Measurements from ENCODE around the gene CLSTN2.

DNA sequence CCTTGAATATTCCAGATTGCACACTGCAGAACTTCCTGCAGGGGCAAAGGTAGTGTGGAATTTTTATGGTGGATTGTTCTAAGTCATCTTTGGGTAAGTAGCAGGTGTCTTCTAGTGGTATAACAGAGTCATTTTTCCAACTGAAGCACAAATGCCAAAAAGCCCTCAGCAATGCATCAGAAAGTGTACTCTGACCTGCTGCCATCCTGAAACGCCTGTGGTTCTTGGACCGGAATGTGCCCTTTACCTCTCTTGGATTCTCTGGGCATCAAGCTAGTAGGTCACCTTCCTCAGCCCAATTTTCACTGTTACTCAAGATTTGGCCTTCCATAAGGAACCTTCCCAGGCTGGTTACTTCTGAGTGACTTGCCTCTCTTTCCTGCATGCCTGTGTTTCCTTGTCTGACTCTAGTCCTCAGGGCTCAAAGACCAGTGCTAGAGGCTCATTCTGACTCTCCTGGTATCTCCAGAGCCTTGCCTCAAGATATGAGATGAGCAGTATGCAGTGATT, 4.8 kb downstream of the CLSTN2 start:
- TF ChIP-seq, protein P1, sequence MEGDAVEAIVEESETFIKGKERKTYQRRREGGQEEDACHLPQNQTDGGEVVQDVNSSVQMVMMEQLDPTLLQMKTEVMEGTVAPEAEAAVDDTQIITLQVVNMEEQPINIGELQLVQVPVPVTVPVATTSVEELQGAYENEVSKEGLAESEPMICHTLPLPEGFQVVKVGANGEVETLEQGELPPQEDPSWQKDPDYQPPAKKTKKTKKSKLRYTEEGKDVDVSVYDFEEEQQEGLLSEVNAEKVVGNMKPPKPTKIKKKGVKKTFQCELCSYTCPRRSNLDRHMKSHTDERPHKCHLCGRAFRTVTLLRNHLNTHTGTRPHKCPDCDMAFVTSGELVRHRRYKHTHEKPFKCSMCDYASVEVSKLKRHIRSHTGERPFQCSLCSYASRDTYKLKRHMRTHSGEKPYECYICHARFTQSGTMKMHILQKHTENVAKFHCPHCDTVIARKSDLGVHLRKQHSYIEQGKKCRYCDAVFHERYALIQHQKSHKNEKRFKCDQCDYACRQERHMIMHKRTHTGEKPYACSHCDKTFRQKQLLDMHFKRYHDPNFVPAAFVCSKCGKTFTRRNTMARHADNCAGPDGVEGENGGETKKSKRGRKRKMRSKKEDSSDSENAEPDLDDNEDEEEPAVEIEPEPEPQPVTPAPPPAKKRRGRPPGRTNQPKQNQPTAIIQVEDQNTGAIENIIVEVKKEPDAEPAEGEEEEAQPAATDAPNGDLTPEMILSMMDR (IDR thresholded peaks at IDR 0.05): no peak
- TF ChIP-seq POLR2A (IDR thresholded peaks at IDR 0.05): no peak
